ENCODE measurements around the gene SEC24A. TPM values are rescaled to one million over a fixed set of nuclear protein-coding genes. Genes with fewer than 3 reads are reported as not detected.
"Not testable (repeated sequence)": the region's sequence is repeated elsewhere in the genome, so short reads cannot be mapped to it uniquely, and the experiment has no call there.

Gene SEC24A
- total and polyA plus RNA-seq, 2 donors = 6.4 to 7.5 TPM

- 95% methylated on average over 4 of the region's 4 CpGs for WGBS
Measured at GRCh38 chr5:134662971-134663370, 14.4 kb downstream of the SEC24A start.

DNA sequence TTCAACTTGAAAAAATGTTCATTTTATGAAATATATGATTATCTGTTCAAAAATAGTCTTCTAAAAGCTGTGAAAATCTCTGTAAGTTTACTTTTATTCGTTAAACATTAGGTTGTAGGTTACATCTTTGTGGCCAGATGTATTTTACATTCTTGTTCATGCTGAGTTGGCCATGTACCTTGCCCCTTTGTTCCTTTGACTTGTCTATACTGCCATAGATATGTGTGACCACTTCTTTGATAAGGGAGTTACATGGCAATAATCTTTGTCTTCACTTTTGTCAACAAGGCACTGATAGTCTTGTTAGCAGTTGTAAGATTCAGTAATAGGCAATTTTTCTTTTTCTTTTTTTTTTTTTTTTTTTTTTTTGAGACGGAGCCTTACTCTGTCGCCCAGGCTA lies 15.9 kb downstream of the SEC24A start:
- 83% methylated on average over 3 of the region's 3 CpGs for WGBS
- Histone ChIP-seq H3K4me3 (ENCODE audit: low read length in 2 of 2) (no peak overlapping the region), H3K9me3 (ENCODE audit: control insufficient read depth in 2 of 2, insufficient read depth in 1 of 2, low read length in 1 of 2) (no peaks in the 10 kb centered on the region), H3K27me3 (ENCODE audit: control insufficient read depth in 2 of 2, insufficient read depth in 1 of 2, low read length in 1 of 2) (no peaks in the 10 kb centered on the region), H3K27ac (ENCODE audit: low read depth in 1 of 2, low read length in 1 of 2) (no peak overlapping the region), H3K36me3 (ENCODE audit: control insufficient read depth in 2 of 2, insufficient read depth in 2 of 2, low read length in 1 of 2) (peaks cover 16 to 39% of the 10 kb centered on the region in 2 donors), H3K4me1 (ENCODE audit: control insufficient read depth in 2 of 2, insufficient read depth in 2 of 2, low read length in 2 of 2) (no peaks in the 10 kb centered on the region)
- DNase-seq (ENCODE audit: low read depth in 6 of 9, low spot score in 9 of 9) = no peak

More at GRCh38 chr5:134662971-134663370, 14.4 kb downstream of the SEC24A start:
- no peak for DNase-seq (ENCODE audit: low read depth in 6 of 9, low spot score in 9 of 9)
- Histone ChIP-seq H3K36me3 (ENCODE audit: control insufficient read depth in 2 of 2, insufficient read depth in 2 of 2, low read length in 1 of 2) (peaks cover 16 to 40% of the 10 kb centered on the region in 2 donors), H3K27me3 (ENCODE audit: control insufficient read depth in 2 of 2, insufficient read depth in 1 of 2, low read length in 1 of 2) (no peaks in the 10 kb centered on the region), H3K4me1 (ENCODE audit: control insufficient read depth in 2 of 2, insufficient read depth in 2 of 2, low read length in 2 of 2) (no peaks in the 10 kb centered on the region), H3K9me3 (ENCODE audit: control insufficient read depth in 2 of 2, insufficient read depth in 1 of 2, low read length in 1 of 2) (no peaks in the 10 kb centered on the region), H3K4me3 (ENCODE audit: low read length in 2 of 2) (no peak overlapping the region), H3K27ac (ENCODE audit: low read depth in 1 of 2, low read length in 1 of 2) (no peak overlapping the region)

DNA sequence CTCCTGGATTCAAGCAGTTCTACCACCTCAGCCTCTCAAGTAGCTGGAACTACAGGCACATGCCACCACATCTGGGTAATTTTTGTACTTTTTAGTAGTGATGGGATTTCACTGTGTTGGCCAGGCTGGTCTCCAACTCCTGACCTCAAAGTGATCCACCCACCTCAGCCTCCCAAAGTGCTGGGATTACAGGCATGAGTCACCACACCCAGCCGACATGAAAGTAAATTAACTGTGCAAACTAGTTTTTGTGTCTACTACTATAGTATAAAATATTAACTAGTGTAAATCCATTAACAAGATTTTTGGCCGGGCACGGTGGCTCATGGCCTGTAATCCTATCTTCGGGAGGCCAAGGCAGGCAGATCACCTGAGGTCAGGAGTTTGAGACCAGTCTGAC lies 25.0 kb downstream of the SEC24A start:
- not testable (repeated sequence) for H3K4me1 ChIP-seq (ENCODE audit: control insufficient read depth in 2 of 2, insufficient read depth in 2 of 2, low read length in 2 of 2); DNase-seq (ENCODE audit: low read depth in 6 of 9, low spot score in 9 of 9); H3K9me3 ChIP-seq (ENCODE audit: control insufficient read depth in 2 of 2, insufficient read depth in 1 of 2, low read length in 1 of 2); H3K27me3 ChIP-seq (ENCODE audit: control insufficient read depth in 2 of 2, insufficient read depth in 1 of 2, low read length in 1 of 2); H3K4me3 ChIP-seq (ENCODE audit: low read length in 2 of 2); H3K27ac ChIP-seq (ENCODE audit: low read depth in 1 of 2, low read length in 1 of 2)
- peaks cover 44 to 45% of the 10 kb centered on the region in 2 donors for H3K36me3 ChIP-seq (ENCODE audit: control insufficient read depth in 2 of 2, insufficient read depth in 2 of 2, low read length in 1 of 2)
- WGBS = 98% methylated on average over 4 of the region's 4 CpGs

- H3K27ac ChIP-seq (ENCODE audit: low read depth in 1 of 2, low read length in 1 of 2); H3K27me3 ChIP-seq (ENCODE audit: control insufficient read depth in 2 of 2, insufficient read depth in 1 of 2, low read length in 1 of 2); H3K4me3 ChIP-seq (ENCODE audit: low read length in 2 of 2); H3K9me3 ChIP-seq (ENCODE audit: control insufficient read depth in 2 of 2, insufficient read depth in 1 of 2, low read length in 1 of 2); H3K4me1 ChIP-seq (ENCODE audit: control insufficient read depth in 2 of 2, insufficient read depth in 2 of 2, low read length in 2 of 2); DNase-seq (ENCODE audit: low read depth in 6 of 9, low spot score in 9 of 9): not testable (repeated sequence)
- H3K36me3 ChIP-seq (ENCODE audit: control insufficient read depth in 2 of 2, insufficient read depth in 2 of 2, low read length in 1 of 2) = peaks cover 55 to 62% of the 10 kb centered on the region in 2 donors
- 98% methylated on average over 4 of the region's 4 CpGs for WGBS
Measured at GRCh38 chr5:134677357-134677756, 28.8 kb downstream of the SEC24A start.

DNA sequence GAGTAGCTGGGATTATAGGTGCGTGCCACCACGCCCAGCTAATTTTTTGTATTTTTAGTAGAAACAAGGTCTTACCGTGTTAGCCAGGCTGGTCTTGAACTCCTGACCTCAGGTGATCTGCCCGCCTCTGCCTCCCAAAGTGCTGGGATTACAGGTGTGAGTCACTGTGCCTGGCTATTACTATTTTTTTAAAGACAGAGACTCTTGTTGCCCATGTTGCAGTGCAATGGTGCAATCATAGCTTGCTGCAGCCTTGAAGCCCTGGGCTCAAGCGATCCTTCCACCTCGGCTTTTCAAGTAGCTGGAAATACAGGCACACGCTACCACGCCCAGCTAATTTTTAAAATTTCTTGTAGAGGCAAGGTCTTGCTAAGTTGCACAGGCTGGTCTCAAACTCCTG lies 41.6 kb downstream of the SEC24A start:
- 99% methylated on average over 8 of the region's 8 CpGs for WGBS
- peaks cover 22 to 40% of the 10 kb centered on the region in 2 donors for H3K36me3 ChIP-seq (ENCODE audit: control insufficient read depth in 2 of 2, insufficient read depth in 2 of 2, low read length in 1 of 2)

GRCh38 chr5:134692722-134693121 lies 44.1 kb downstream of the SEC24A start:
- Histone ChIP-seq H3K4me1 (ENCODE audit: control insufficient read depth in 2 of 2, insufficient read depth in 2 of 2, low read length in 2 of 2) (no peaks in the 10 kb centered on the region), H3K4me3 (ENCODE audit: low read length in 2 of 2) (no peak overlapping the region), H3K9me3 (ENCODE audit: control insufficient read depth in 2 of 2, insufficient read depth in 1 of 2, low read length in 1 of 2) (no peaks in the 10 kb centered on the region), H3K27ac (ENCODE audit: low read depth in 1 of 2, low read length in 1 of 2) (no peak overlapping the region), H3K27me3 (ENCODE audit: control insufficient read depth in 2 of 2, insufficient read depth in 1 of 2, low read length in 1 of 2) (no peaks in the 10 kb centered on the region), H3K36me3 (ENCODE audit: control insufficient read depth in 2 of 2, insufficient read depth in 2 of 2, low read length in 1 of 2) (peaks cover 28 to 36% of the 10 kb centered on the region in 2 donors)
- DNase-seq (ENCODE audit: low read depth in 6 of 9, low spot score in 9 of 9) = no peak

More for the DNA sequence above, 41.6 kb downstream of the SEC24A start:
- H3K4me1 ChIP-seq (ENCODE audit: control insufficient read depth in 2 of 2, insufficient read depth in 2 of 2, low read length in 2 of 2); H3K27me3 ChIP-seq (ENCODE audit: control insufficient read depth in 2 of 2, insufficient read depth in 1 of 2, low read length in 1 of 2); DNase-seq (ENCODE audit: low read depth in 6 of 9, low spot score in 9 of 9); H3K4me3 ChIP-seq (ENCODE audit: low read length in 2 of 2); H3K9me3 ChIP-seq (ENCODE audit: control insufficient read depth in 2 of 2, insufficient read depth in 1 of 2, low read length in 1 of 2); H3K27ac ChIP-seq (ENCODE audit: low read depth in 1 of 2, low read length in 1 of 2): not testable (repeated sequence)

DNA sequence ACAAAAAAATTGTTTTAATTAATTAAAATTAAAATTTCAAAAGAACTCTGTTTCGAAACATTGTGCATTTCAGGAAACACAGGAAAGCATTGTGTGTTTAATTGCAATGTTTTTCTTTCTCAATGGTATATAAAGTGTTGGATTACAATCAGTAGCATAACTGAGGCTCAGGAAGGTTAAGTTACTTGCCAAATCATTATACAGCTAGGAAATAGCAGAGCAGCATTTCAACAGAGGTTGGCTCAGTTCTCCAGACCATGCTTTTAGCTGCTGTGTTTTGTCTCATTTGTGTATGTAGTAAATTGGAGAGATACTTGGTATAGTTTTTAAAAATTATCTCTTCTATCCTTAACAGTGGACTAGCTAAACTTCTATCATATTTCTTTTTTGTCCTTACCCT lies 59.7 kb downstream of the SEC24A start:
- no peak for DNase-seq (ENCODE audit: low read depth in 6 of 9, low spot score in 9 of 9)
- H3K9me3 ChIP-seq (ENCODE audit: control insufficient read depth in 2 of 2, insufficient read depth in 1 of 2, low read length in 1 of 2) = no peaks in the 10 kb centered on the region
- no peaks in the 10 kb centered on the region for H3K27me3 ChIP-seq (ENCODE audit: control insufficient read depth in 2 of 2, insufficient read depth in 1 of 2, low read length in 1 of 2)
- no peak overlapping the region for H3K4me3 ChIP-seq (ENCODE audit: low read length in 2 of 2)
- peaks cover 37 to 43% of the 10 kb centered on the region in 2 donors for H3K36me3 ChIP-seq (ENCODE audit: control insufficient read depth in 2 of 2, insufficient read depth in 2 of 2, low read length in 1 of 2)
- 96% methylated on average over 1 of the region's 1 CpG for WGBS
- H3K4me1 ChIP-seq (ENCODE audit: control insufficient read depth in 2 of 2, insufficient read depth in 2 of 2, low read length in 2 of 2) = no peaks in the 10 kb centered on the region
- no peak overlapping the region for H3K27ac ChIP-seq (ENCODE audit: low read depth in 1 of 2, low read length in 1 of 2)

DNA sequence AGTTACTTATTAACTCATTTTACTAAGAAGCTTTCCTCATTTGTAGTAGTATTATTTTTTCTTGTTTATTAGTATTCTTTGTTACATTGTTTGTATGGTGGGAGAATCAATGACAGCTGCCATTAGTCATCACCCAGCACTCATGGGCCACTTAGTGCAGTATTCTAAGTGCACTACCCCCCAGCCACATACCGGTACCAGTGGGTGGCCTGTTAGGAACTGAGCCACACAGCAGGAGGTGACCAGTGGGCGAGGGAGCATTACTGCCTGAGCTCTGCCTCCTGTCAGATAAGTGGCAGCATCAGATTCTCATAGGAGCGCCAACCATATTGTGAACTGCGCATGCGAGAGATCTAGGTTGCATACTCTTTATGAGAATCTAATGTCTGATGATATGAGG lies 65.5 kb downstream of the SEC24A start:
- Histone ChIP-seq H3K4me3 (ENCODE audit: low read length in 2 of 2) (no peak overlapping the region), H3K27ac (ENCODE audit: low read depth in 1 of 2, low read length in 1 of 2) (no peak overlapping the region), H3K27me3 (ENCODE audit: control insufficient read depth in 2 of 2, insufficient read depth in 1 of 2, low read length in 1 of 2) (no peaks in the 10 kb centered on the region), H3K9me3 (ENCODE audit: control insufficient read depth in 2 of 2, insufficient read depth in 1 of 2, low read length in 1 of 2) (no peaks in the 10 kb centered on the region), H3K4me1 (ENCODE audit: control insufficient read depth in 2 of 2, insufficient read depth in 2 of 2, low read length in 2 of 2) (no peaks in the 10 kb centered on the region), H3K36me3 (ENCODE audit: control insufficient read depth in 2 of 2, insufficient read depth in 2 of 2, low read length in 1 of 2) (peaks cover 28 to 47% of the 10 kb centered on the region in 2 donors)
- 98% methylated on average over 5 of the region's 5 CpGs for WGBS
- no peak for DNase-seq (ENCODE audit: low read depth in 6 of 9, low spot score in 9 of 9)

DNA sequence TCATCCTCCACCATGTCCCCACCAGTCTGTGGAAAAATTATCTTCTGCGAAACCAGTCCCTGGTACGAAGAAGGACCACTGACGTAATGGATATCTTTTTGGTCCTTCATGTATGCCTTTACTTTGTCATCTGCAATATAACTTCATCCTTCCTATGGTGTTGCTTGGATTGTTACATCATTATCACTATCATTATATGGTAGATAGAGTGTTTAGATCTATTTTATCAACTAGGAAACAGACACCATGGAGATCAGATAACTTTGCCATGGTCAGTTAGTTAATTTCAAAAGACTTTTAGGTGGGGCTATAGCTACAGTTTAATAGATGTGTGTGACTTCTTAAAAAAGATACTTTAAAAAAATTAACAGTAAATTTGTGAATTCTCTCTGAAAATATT lies 66.0 kb downstream of the SEC24A start:
- H3K27ac ChIP-seq (ENCODE audit: low read depth in 1 of 2, low read length in 1 of 2) = no peak overlapping the region
- H3K27me3 ChIP-seq (ENCODE audit: control insufficient read depth in 2 of 2, insufficient read depth in 1 of 2, low read length in 1 of 2) = no peaks in the 10 kb centered on the region
- WGBS = 99% methylated on average over 3 of the region's 3 CpGs
- no peaks in the 10 kb centered on the region for H3K4me1 ChIP-seq (ENCODE audit: control insufficient read depth in 2 of 2, insufficient read depth in 2 of 2, low read length in 2 of 2)
- H3K36me3 ChIP-seq (ENCODE audit: control insufficient read depth in 2 of 2, insufficient read depth in 2 of 2, low read length in 1 of 2) = peaks cover 28 to 46% of the 10 kb centered on the region in 2 donors
- H3K9me3 ChIP-seq (ENCODE audit: control insufficient read depth in 2 of 2, insufficient read depth in 1 of 2, low read length in 1 of 2) = no peaks in the 10 kb centered on the region
- no peak overlapping the region for H3K4me3 ChIP-seq (ENCODE audit: low read length in 2 of 2)
- DNase-seq (ENCODE audit: low read depth in 6 of 9, low spot score in 9 of 9) = no peak

GRCh38 chr5:134715466-134715865 lies 66.9 kb downstream of the SEC24A start:
- H3K27me3 ChIP-seq (ENCODE audit: control insufficient read depth in 2 of 2, insufficient read depth in 1 of 2, low read length in 1 of 2); DNase-seq (ENCODE audit: low read depth in 6 of 9, low spot score in 9 of 9); H3K27ac ChIP-seq (ENCODE audit: low read depth in 1 of 2, low read length in 1 of 2); H3K9me3 ChIP-seq (ENCODE audit: control insufficient read depth in 2 of 2, insufficient read depth in 1 of 2, low read length in 1 of 2); H3K4me1 ChIP-seq (ENCODE audit: control insufficient read depth in 2 of 2, insufficient read depth in 2 of 2, low read length in 2 of 2); H3K4me3 ChIP-seq (ENCODE audit: low read length in 2 of 2): not testable (repeated sequence)
- peaks cover 25 to 46% of the 10 kb centered on the region in 2 donors for H3K36me3 ChIP-seq (ENCODE audit: control insufficient read depth in 2 of 2, insufficient read depth in 2 of 2, low read length in 1 of 2)
- 98% methylated on average over 4 of the region's 4 CpGs for WGBS

Measured in thymus (tissue), 11 donors.